Gastroesophageal sphincter (tissue), 3 donors: ENCODE results near the gene CREM.

Experiments
- POLR2A ChIP-seq, 2 donors: fragments of 450-650 bp; IDR thresholded peaks; one replicate each; pipeline ENCODE4 v1.6.1; 2017; ENCODE audit warnings: antibody characterized with exemption in 2 of 2, mild to moderate bottlenecking in 2 of 2, moderate library complexity in 1 of 2
- TF ChIP-seq, protein P1 (sequence below), 4 experiments: fragments of 200-600 bp in 2 of 4; fragments of 450-650 bp in 2 of 4; sonication (generic) in 1 of 4; IDR thresholded peaks; one replicate each; pipeline ENCODE4 v1.5.1; 2017 to 2019; ENCODE audit warnings: antibody characterized with exemption in 4 of 4, mild to moderate bottlenecking in 2 of 4, moderate library complexity in 2 of 4

DNA sequence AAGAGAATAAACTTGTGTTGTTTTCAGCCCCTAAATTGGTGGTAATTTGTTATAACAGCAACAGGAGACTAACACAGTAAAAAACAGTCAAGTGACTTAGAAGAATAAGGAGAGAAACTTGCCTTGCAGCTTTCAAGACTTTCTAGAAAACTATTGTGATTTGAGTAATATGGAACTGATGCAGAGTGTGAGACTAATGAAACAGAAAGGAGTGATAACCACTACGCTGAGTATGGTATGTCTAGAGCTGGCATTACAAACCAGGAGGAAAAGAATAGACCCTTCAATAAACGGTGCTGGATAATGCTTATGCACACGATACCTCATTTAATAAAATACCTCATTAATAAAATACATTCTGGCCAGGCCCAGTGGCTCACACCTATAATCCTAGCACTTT, 99.9 kb downstream of the CREM start:
- TF ChIP-seq, protein P1, sequence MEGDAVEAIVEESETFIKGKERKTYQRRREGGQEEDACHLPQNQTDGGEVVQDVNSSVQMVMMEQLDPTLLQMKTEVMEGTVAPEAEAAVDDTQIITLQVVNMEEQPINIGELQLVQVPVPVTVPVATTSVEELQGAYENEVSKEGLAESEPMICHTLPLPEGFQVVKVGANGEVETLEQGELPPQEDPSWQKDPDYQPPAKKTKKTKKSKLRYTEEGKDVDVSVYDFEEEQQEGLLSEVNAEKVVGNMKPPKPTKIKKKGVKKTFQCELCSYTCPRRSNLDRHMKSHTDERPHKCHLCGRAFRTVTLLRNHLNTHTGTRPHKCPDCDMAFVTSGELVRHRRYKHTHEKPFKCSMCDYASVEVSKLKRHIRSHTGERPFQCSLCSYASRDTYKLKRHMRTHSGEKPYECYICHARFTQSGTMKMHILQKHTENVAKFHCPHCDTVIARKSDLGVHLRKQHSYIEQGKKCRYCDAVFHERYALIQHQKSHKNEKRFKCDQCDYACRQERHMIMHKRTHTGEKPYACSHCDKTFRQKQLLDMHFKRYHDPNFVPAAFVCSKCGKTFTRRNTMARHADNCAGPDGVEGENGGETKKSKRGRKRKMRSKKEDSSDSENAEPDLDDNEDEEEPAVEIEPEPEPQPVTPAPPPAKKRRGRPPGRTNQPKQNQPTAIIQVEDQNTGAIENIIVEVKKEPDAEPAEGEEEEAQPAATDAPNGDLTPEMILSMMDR (IDR thresholded peaks at IDR 0.05), result no peak
- TF ChIP-seq POLR2A (IDR thresholded peaks at IDR 0.05), result no peak
